Sigmoid colon (tissue), 3 donors: ENCODE measurements around the gene GCKR.

Source experiments
- POLR2A ChIP-seq, 2 donors: fragments of 450-650 bp; IDR thresholded peaks; one replicate each; pipeline ENCODE4 v1.6.1; 2016; ENCODE audit warnings: antibody characterized with exemption in 2 of 2, mild to moderate bottlenecking in 2 of 2, moderate library complexity in 2 of 2
- TF ChIP-seq, protein P1 (sequence below), 4 experiments: fragments of 450-650 bp in 3 of 4; fragments of 200-600 bp in 1 of 4; IDR thresholded peaks; one replicate each; pipeline ENCODE4 v1.5.1; 2016 to 2019; ENCODE audit warnings: antibody characterized with exemption in 4 of 4, mild to moderate bottlenecking in 3 of 4, moderate library complexity in 2 of 4

DNA sequence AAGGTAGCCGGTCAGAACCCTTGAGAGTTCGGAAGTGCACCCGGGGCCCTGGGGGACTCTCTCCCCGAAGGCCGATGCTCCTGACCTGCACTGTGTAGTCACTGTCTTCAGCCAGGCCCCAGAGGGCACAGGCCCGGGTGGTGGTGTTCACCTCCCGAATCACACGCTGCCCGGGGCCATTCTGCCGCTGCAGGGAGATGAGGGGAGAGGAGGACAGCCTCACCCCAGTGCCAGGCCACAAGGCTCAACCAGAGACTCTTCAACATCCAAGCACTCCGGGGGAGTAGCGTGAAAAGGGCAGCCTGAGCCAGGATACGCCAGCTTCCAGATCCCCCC is 2.7 kb upstream of the GCKR start:
- no peak for TF ChIP-seq POLR2A (IDR thresholded peaks at IDR 0.05)
- TF ChIP-seq, protein P1, sequence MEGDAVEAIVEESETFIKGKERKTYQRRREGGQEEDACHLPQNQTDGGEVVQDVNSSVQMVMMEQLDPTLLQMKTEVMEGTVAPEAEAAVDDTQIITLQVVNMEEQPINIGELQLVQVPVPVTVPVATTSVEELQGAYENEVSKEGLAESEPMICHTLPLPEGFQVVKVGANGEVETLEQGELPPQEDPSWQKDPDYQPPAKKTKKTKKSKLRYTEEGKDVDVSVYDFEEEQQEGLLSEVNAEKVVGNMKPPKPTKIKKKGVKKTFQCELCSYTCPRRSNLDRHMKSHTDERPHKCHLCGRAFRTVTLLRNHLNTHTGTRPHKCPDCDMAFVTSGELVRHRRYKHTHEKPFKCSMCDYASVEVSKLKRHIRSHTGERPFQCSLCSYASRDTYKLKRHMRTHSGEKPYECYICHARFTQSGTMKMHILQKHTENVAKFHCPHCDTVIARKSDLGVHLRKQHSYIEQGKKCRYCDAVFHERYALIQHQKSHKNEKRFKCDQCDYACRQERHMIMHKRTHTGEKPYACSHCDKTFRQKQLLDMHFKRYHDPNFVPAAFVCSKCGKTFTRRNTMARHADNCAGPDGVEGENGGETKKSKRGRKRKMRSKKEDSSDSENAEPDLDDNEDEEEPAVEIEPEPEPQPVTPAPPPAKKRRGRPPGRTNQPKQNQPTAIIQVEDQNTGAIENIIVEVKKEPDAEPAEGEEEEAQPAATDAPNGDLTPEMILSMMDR (IDR thresholded peaks at IDR 0.05): no peak
